GM21576 (cell line): Measurements from ENCODE around the gene POP4.
"Not testable (repeated sequence)": the region's sequence is repeated elsewhere in the genome, so short reads cannot be mapped to it uniquely, and the experiment has no call there.

Experiments
- ATAC-seq: cut with Tn5 transposase; IDR thresholded peaks from one replicate; pipeline ENCODE4 v1.9.1; 2021; ENCODE audit warnings: mild to moderate bottlenecking, moderate library complexity; ENCODE audit not compliant: unreplicated experiment

The POP4 gene

GRCh38 chr19:29605653-29606419 is at the start of gene POP4:
Gene POP4 (plus strand): TSS chr19:29606283. CDS start chr19:29606319, 36 bp downstream.
- peak; percentile 66 for ATAC-seq

- ATAC-seq = not testable (repeated sequence)
Measured at GRCh38 chr19:29559110-29559509, 47.0 kb upstream of the POP4 start.

GRCh38 chr19:29559743-29560142 is 46.3 kb upstream of the POP4 start:
- no peak for ATAC-seq

- ATAC-seq = no peak
Measured at GRCh38 chr19:29560313-29561075, 45.6 kb upstream of the POP4 start.

DNA sequence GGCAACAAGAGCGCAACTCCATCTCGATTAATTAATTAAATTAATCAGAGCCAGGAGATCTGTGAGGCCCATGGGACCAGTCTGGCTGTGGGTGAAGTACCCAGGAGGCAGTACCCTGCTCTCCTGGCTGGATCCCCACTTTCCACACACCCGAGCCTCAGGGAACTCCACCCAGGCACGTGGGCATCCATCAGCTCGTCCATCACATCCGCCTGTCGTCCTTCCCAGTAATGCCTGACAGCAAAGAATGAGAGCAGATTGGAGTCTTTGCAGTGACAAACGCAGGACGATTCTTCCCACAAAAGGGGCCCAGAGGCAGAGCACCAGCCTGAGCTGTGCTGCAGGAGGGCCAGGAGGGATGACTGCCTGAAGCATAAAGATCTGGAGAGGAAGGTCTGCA is 44.5 kb upstream of the POP4 start:
- no peak for ATAC-seq

DNA sequence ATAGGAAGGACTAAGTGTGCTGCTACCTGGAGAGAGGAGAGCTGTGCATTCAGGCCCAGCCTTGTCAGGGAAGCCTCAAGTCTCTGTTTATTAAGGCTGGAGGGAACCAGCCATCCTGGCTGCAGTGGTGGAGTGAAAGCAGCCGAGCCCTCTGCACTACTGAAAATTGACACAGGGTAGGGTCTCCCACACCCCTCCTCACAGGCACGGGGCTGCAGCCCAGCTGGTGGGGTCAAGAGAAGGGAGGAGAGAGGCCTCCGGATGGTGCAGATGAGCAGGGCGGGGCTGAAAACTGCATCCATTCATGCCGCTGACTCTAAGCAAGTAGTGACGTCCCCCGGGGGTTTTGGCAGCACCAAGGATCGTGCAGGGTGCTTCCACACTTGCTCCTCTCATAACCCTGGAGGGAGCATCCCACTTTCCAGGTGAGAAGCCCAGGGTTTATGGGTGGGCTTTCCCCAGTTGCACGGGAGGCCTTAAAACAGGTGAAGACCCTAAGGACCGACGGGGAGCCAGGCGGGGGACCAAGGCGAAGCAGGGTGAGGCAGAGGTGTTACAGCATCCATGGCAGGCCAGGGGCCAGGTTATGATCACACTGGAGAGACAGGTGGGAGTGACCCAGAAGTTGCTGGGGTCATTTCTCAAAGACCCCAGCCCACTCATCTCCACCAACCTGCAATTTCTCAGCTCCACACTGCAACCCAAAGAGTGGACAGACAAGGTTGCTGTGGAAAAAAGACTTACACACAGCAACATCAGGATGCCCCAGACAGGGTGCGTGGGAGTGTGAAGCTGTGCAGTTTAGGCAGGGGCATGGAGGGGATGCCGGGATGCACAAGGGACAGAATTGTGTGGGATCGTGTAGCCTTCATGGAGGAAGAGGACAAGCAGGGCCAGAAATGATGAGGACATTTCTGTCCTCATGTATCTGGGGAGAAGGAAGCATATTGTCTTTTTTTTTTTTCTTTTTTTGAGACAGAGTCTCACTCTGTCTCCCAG is 43.5 kb upstream of the POP4 start:
- ATAC-seq = no peak

- ATAC-seq = no peak
Measured at GRCh38 chr19:29563486-29564101, 42.5 kb upstream of the POP4 start.

DNA sequence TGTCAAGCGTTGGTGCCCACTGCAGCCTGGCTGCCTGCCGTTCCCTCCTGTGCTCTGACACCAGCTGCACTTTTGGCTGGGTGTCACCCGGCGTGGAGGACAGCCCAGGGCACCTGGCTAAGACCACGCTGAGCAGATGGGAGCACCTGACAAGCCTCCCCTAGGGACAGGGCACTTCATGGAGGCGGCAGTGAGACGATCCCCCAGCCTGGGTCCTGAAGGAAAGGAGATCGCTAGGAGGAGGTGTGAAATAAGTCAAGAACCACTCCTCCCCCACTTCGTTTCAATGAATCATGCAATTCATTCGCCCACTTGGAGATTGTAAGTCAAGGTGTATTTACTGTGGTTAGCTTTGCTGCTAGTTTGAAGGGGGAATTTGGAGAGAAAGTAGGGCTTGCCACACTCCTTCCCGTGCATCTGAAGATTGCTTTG is 41.5 kb upstream of the POP4 start:
- no peak for ATAC-seq

DNA sequence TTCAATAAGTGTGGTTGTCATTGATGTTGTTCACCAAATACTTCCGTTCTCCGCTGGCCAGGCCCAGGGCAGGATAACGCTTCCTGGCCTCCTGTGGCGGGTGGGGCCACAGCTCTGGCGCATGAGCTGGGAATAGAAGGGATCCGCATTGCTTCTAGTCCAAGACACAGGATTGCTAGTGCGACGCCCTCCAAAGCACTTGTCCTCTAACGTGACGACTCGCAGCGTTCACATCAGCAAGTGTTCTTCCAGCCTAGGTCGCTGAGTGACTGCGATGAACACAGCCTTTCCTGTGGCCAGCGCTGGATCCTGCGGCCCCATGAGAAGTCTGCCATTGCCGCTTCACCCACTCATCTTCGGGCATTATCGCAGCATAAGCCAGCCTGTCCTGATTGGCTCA is 40.9 kb upstream of the POP4 start:
- ATAC-seq = no peak

DNA sequence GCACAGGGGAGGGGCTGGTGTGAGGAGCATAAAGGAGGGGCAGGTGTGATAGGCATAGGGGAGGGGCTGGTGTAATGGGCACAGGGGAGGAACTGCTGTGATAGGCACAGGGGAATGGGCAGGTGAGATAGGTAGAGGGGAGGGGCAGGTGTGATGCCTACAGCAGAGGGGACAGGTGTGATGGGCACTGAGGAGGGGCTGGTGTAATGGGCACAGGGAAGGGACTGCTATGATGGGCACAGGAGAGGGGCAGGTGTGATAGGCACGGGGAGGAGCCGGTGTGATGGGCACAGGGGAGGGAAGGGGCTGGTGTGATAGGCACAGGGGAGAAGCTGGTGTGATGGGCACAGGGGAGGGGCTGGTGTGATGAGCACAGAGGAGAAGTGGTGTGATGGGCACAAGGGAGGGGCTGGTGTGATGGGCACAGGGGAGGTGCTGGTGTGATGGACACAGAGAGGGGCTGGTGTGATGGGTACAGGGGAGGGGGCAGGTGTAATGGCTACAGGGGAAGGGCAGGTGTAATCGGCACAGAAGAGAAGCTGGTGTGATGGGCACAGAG is 39.5 kb upstream of the POP4 start:
- no peak for ATAC-seq

DNA sequence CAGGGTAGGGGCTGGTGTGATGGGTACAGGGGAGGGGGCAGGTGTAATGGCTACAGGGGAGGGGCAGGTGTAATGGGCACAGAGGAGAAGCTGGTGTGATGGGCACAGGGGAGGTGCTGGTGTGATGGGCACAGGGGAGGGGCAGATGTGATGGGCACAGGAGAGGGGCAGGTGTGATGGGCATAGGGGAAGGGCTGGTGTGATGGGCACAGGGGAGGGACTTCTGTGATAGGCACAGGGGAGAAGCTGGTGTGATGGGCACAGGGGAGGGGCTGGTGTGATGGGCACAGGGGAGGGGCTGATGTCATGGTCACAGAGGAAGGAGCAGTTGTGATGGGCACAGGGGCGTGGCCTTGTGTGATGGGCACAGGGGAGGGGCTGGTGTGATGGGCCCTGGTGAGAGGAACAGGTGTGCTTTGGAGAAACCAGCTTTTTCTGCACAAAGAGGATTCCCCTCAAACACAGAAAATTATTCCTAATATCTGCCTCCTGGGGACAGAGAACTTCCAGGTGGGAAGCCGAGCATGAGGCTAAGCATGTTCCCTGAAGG is 38.6 kb upstream of the POP4 start:
- no peak for ATAC-seq

- no peak for ATAC-seq
Measured at GRCh38 chr19:29568036-29569025, 37.8 kb upstream of the POP4 start.

GRCh38 chr19:29569038-29569911 is 36.8 kb upstream of the POP4 start:
- ATAC-seq = no peak

DNA sequence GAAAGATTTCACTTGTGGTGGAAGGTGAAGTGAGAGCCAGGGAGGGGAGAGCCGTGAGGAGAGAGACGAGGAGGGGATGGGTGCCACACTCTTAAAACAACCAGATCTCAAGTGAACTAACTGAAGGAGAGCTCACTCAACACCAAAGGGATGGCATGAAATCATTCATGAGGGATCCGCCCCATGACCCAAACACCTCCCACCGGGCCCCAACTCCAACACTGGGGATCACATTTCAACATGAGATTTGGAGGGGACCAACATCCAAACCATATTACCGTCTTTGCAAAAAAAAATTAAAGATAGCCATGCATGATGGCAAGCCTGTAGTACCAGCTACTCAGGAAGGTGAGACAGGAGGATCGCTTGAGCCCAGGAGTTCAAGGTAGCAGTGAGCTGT is 34.9 kb upstream of the POP4 start:
- no peak for ATAC-seq

DNA sequence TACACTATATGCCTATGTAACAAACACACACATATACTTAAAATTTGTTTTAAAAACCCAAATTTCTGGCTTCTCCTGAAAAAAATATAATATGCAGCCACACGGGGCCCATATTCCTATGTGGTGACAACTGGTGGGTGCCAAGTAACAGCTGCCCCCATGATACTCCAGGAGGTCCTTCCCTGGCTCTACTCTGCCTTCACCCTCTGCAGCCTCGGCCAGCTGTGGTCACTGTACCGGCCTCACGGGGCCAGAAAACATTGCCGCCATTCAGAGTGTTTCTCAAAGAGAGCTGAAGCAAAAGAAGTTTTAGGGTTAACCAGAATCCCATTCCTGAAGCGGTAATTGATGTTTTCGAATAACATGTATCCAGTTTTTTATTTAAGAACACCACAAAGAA is 32.6 kb upstream of the POP4 start:
- ATAC-seq = no peak

- no peak for ATAC-seq
Measured at GRCh38 chr19:29574510-29574909, 31.6 kb upstream of the POP4 start.

GRCh38 chr19:29576046-29576606 is 30.0 kb upstream of the POP4 start:
- ATAC-seq = no peak
